Head of caudate nucleus (tissue), 42 donors: ENCODE measurements around the gene TGFBR2.
A peak's percentile ranks its signal among the peaks of the same experiment; 100 is the strongest.

Experiments
- DNase-seq, 42 donors: peaks; one replicate each; pipeline versions ENCODE4 v3.0.0 to v3.0.0-alpha.2; 2020 to 2021; ENCODE audit warnings: mixed read lengths in 7 of 42
- intact Hi-C: fragments of 100-400 bp; cut with DNase I; formaldehyde crosslinking; loops from one replicate; pipeline ENCODE4 v1.15.0; 2022

TGFBR2 gene

GRCh38 chr3:30606301-30607031 lies at the start of gene TGFBR2:
TSS of gene TGFBR2 (plus strand) at chr3:30606601. CDS start at chr3:30606884, 283 bp downstream.
- DNase-seq: peak; percentile 51 to 90 (median 74)
- intact Hi-C loops: no loop called here

GRCh38 chr3:30557746-30558303 lies 48.6 kb upstream of the TGFBR2 start:
- DNase-seq: no peak
- intact Hi-C loops: no loop called here

GRCh38 chr3:30563956-30564355 lies 42.4 kb upstream of the TGFBR2 start:
- DNase-seq: no peak
- intact Hi-C loops: no loop called here

GRCh38 chr3:30567139-30567753 lies 39.2 kb upstream of the TGFBR2 start:
- intact Hi-C loops: no loop called here
- DNase-seq: peak in 2 of 42 donors; percentile 4 to 9

- no peak for DNase-seq
- intact Hi-C loops: no loop called here
Observed at GRCh38 chr3:30576946-30577345, 29.5 kb upstream of the TGFBR2 start.

GRCh38 chr3:30577788-30578187 lies 28.6 kb upstream of the TGFBR2 start:
- intact Hi-C loops: no loop called here
- DNase-seq: no peak

GRCh38 chr3:30578479-30578878 lies 27.9 kb upstream of the TGFBR2 start:
- peak in 16 of 42 donors; percentile 2 to 49 (median 17) for DNase-seq
- intact Hi-C loops: no loop called here

- intact Hi-C loops: no loop called here
- DNase-seq: no peak
Observed at GRCh38 chr3:30578986-30579579, 27.3 kb upstream of the TGFBR2 start.

GRCh38 chr3:30581067-30581585 lies 25.3 kb upstream of the TGFBR2 start:
- no peak for DNase-seq
- intact Hi-C loops: no loop called here

GRCh38 chr3:30581982-30582381 lies 24.4 kb upstream of the TGFBR2 start:
- DNase-seq: no peak
- intact Hi-C loops: no loop called here

- intact Hi-C loops: no loop called here
- DNase-seq: no peak
Observed at GRCh38 chr3:30583973-30584372, 22.4 kb upstream of the TGFBR2 start.

GRCh38 chr3:30585654-30586053 lies 20.7 kb upstream of the TGFBR2 start:
- intact Hi-C loops: no loop called here
- DNase-seq: no peak

GRCh38 chr3:30586096-30586805 lies 20.1 kb upstream of the TGFBR2 start:
- DNase-seq: no peak
- intact Hi-C loops: no loop called here

- intact Hi-C loops: no loop called here
- no peak for DNase-seq
Observed at GRCh38 chr3:30586806-30587486, 19.5 kb upstream of the TGFBR2 start.

GRCh38 chr3:30587904-30588303 lies 18.5 kb upstream of the TGFBR2 start:
- DNase-seq: no peak
- intact Hi-C loops: no loop called here

GRCh38 chr3:30596152-30596551 lies 10.2 kb upstream of the TGFBR2 start:
- intact Hi-C loops: no loop called here
- no peak for DNase-seq

GRCh38 chr3:30597131-30597768 lies 9.2 kb upstream of the TGFBR2 start:
- intact Hi-C loops: no loop called here
- no peak for DNase-seq

- intact Hi-C loops: no loop called here
- no peak for DNase-seq
Observed at GRCh38 chr3:30597769-30598134, 8.6 kb upstream of the TGFBR2 start.
